SH-SY5Y (cell line): ENCODE data around the gene TLL1.

Source experiments
- GATA2 ChIP-seq: IDR thresholded peaks from 2 replicates; pipeline ENCODE4 v1.6.1; 2011; ENCODE audit warnings: mild to moderate bottlenecking, low read depth, low read length
- GATA3 ChIP-seq: IDR thresholded peaks from 2 replicates; pipeline ENCODE4 v1.6.1; 2011; ENCODE audit warnings: low read depth, mild to moderate bottlenecking, low read length, moderate library complexity

DNA sequence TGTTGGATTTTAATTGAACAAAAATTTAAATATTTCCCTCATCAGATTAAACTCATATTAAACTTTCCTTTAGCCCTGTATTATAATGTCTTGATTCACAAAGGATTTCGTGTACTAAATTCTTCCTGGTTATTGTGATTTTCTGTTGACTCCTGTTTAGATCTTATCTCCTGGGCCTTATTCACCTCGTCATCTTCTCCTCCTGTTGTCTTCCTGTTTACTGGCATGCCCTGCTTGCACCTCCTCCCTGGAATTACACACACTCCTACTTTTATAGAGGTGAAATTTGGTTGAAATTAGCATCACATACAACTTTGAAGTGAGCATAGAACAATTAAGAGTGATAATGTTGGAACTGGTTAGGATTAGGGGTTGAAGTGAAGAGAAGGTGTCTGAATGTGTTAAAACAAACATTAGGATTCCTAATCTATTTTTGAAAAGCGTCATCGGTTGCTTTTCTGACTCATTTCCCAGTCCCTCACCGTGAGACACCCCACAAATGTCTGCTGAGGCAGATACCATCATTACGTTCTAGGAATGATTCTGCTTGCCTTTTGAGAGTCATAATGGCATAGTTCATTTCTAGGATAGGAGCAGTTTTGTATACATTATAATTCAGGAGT, 32.5 kb downstream of the TLL1 start:
- TF ChIP-seq GATA2 (no peak), GATA3 (no peak)
